ENCODE results near the gene HTR3C.
"Not testable (repeated sequence)": the region's sequence is repeated elsewhere in the genome, so short reads cannot be mapped to it uniquely, and the experiment has no call there.

HTR3C gene

DNA sequence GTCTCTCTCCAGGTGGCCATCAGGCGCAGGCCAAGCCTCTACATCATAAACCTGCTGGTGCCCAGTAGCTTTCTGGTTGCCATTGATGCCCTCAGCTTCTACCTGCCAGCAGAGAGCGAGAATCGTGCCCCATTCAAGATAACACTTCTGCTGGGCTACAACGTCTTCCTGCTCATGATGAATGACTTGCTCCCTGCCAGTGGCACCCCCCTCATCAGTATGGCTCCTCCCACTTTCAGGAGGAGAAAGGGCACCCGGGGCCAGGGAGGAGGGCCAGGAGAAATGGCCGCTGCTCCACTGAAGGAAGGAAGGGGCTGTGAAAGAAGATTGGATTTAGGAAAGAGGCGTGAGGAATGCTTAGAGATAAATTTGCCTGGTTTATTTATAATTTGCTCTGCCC is 6.6 kb downstream of the HTR3C start:
- Histone ChIP-seq H3K4me3 (ENCODE audit: low read depth in 1 of 2, low read length in 1 of 2) (no peak overlapping the region), H3K27me3 (no peaks in the 10 kb centered on the region), H3K36me3 (no peaks in the 10 kb centered on the region), H3K9me3 (no peaks in the 10 kb centered on the region), H3K27ac (no peak overlapping the region), H3K4me1 (ENCODE audit: control insufficient read depth in 1 of 2, insufficient read depth in 1 of 2, low read depth in 1 of 2, low read length in 1 of 2) (no peaks in the 10 kb centered on the region)
- TF ChIP-seq, protein P1, sequence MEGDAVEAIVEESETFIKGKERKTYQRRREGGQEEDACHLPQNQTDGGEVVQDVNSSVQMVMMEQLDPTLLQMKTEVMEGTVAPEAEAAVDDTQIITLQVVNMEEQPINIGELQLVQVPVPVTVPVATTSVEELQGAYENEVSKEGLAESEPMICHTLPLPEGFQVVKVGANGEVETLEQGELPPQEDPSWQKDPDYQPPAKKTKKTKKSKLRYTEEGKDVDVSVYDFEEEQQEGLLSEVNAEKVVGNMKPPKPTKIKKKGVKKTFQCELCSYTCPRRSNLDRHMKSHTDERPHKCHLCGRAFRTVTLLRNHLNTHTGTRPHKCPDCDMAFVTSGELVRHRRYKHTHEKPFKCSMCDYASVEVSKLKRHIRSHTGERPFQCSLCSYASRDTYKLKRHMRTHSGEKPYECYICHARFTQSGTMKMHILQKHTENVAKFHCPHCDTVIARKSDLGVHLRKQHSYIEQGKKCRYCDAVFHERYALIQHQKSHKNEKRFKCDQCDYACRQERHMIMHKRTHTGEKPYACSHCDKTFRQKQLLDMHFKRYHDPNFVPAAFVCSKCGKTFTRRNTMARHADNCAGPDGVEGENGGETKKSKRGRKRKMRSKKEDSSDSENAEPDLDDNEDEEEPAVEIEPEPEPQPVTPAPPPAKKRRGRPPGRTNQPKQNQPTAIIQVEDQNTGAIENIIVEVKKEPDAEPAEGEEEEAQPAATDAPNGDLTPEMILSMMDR (IDR thresholded peaks at IDR 0.05): no peak

DNA sequence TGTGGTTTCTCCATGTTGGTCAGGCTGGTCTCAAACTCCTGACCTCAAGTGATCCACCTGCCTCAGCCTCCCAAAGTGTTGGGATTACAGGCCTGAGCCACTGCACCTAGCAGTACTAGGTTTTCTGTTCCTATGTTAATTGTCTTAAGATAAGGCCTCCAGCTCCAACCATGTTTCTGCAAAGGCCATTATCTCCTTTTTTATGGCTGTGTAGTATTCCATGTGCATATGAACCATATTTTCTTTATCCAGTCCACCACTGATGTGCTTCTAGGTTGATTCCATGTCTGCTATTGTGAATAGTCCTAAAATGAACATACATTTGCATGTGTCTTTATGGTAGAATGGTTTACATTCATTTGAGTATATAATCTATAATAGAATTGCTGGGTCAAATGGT is 9.8 kb downstream of the HTR3C start:
- TF ChIP-seq, protein P1 (IDR thresholded peaks at IDR 0.05): no peak
- H3K4me1 ChIP-seq (ENCODE audit: control insufficient read depth in 1 of 2, insufficient read depth in 1 of 2, low read depth in 1 of 2, low read length in 1 of 2): no peaks in the 10 kb centered on the region
- no peak overlapping the region for H3K4me3 ChIP-seq (ENCODE audit: low read depth in 1 of 2, low read length in 1 of 2)
- no peaks in the 10 kb centered on the region for H3K9me3 ChIP-seq
- no peaks in the 10 kb centered on the region for H3K27me3 ChIP-seq
- no peaks in the 10 kb centered on the region for H3K36me3 ChIP-seq
- H3K27ac ChIP-seq: no peak overlapping the region

DNA sequence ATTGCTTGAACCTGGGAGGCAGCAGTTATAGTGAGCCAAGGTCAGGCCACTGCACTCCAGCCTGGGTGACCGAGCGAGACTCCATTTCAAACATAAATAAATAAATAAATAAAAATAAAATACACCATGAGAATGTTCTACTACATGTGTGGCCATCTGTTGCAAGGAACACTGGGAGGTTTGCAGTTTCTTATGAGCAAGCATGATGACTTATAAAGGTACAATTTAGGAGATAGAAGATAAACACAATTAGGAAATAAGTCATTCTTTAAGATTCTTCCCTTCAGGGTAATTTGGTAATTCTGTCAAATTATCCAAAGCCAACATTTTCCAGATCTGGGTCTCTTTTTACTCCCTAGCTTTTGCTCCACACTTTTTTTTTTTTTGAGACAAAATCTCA is 13.4 kb downstream of the HTR3C start:
- no peaks in the 10 kb centered on the region for H3K9me3 ChIP-seq
- no peak overlapping the region for H3K27ac ChIP-seq
- H3K4me1 ChIP-seq (ENCODE audit: control insufficient read depth in 1 of 2, insufficient read depth in 1 of 2, low read depth in 1 of 2, low read length in 1 of 2): no peaks in the 10 kb centered on the region
- H3K4me3 ChIP-seq (ENCODE audit: low read depth in 1 of 2, low read length in 1 of 2): no peak overlapping the region
- no peaks in the 10 kb centered on the region for H3K27me3 ChIP-seq
- H3K36me3 ChIP-seq: no peaks in the 10 kb centered on the region
- TF ChIP-seq, protein P1 (IDR thresholded peaks at IDR 0.05): no peak

DNA sequence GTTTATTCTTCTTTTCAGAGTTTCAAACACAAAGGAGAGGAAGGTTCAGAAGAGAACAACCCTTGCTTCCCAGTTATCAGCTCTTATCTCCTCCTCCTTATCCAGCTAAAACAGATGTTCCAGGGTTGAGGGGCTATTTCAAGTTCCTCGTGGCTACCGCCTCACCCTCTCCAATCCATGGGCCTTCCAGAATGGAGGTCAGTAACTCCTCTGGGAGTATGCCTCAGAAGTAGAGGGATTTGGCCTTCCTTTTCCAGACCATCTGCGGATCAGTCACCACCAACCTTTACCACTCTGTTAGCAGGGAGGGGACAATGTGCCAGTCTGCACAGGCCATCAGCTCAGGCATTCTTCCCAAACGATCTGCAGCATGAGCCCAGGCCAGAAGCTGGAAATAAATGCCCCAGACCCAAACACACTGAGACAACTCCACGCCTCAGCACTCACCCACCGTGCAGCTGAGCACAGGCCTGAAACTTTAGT is 14.8 kb downstream of the HTR3C start:
- no peak overlapping the region for H3K4me3 ChIP-seq (ENCODE audit: low read depth in 1 of 2, low read length in 1 of 2)
- H3K27me3 ChIP-seq: no peaks in the 10 kb centered on the region
- no peaks in the 10 kb centered on the region for H3K36me3 ChIP-seq
- TF ChIP-seq, protein P1 (IDR thresholded peaks at IDR 0.05): no peak
- no peaks in the 10 kb centered on the region for H3K4me1 ChIP-seq (ENCODE audit: control insufficient read depth in 1 of 2, insufficient read depth in 1 of 2, low read depth in 1 of 2, low read length in 1 of 2)
- no peak overlapping the region for H3K27ac ChIP-seq
- H3K9me3 ChIP-seq: no peaks in the 10 kb centered on the region

DNA sequence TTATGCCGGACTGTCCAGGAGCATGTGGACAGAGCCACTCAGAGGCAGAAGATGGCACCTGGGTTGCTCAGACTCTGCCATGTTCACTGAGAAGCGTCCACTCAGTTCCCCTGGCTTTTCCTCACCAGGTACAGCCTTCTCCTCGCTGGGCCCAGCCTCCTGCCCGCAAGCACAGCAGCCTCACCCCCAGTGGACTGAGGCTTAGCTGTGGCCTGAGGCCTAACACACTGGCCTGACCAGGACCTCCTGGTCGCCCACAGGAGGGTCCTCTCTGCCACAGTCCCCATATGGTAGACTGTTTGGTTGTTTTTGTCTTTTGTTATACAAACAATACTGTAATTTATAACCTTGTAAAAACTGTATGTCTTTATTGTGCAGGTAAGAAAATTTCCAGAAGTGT is 15.5 kb downstream of the HTR3C start:
- Histone ChIP-seq H3K27ac (no peak overlapping the region), H3K9me3 (no peaks in the 10 kb centered on the region), H3K36me3 (no peaks in the 10 kb centered on the region), H3K27me3 (no peaks in the 10 kb centered on the region), H3K4me3 (ENCODE audit: low read depth in 1 of 2, low read length in 1 of 2) (no peak overlapping the region), H3K4me1 (ENCODE audit: control insufficient read depth in 1 of 2, insufficient read depth in 1 of 2, low read depth in 1 of 2, low read length in 1 of 2) (no peaks in the 10 kb centered on the region)
- TF ChIP-seq, protein P1 (IDR thresholded peaks at IDR 0.05): no peak

DNA sequence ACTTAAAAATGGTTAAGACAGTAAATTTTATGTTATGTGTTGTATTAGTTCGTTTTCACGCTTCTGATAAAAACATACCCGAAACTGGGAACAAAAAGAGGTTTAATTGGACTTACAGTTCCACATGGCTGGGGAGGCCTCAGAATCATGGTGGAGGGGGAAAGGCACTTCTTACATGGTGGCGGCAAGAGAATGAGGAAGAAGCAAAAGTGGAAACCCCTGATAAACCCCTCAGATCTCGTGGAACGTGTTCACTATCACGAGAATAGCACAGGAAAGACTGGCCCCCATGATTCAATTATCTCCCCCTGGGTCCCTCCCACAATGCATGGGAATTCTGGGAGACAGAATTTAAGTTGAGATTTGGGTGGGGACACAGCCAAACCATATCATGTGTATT is 18.3 kb downstream of the HTR3C start:
- H3K9me3 ChIP-seq; H3K27me3 ChIP-seq; H3K4me3 ChIP-seq (ENCODE audit: low read depth in 1 of 2, low read length in 1 of 2); H3K4me1 ChIP-seq (ENCODE audit: control insufficient read depth in 1 of 2, insufficient read depth in 1 of 2, low read depth in 1 of 2, low read length in 1 of 2); H3K36me3 ChIP-seq; H3K27ac ChIP-seq: not testable (repeated sequence)

All from neutrophil (primary cell).